Sigmoid colon (tissue), 7 donors: Measurements from ENCODE around the gene CORO2B. TPM values are rescaled to one million over a fixed set of nuclear protein-coding genes. Genes with fewer than 3 reads are reported as not detected.

Source experiments
- DNase-seq: peaks from one replicate; pipeline ENCODE4 v3.0.0-alpha.2; 2019
- H3K27ac ChIP-seq, 4 donors: fragments of 200-600 bp; sonication (generic); one replicate each; pipeline ENCODE4 v1.5.1; 2016 to 2019; ENCODE audit warnings: mild to moderate bottlenecking in 1 of 4
- H3K27me3 ChIP-seq, 3 donors: fragments of 200-600 bp; sonication (generic); one replicate each; pipeline ENCODE4 v1.5.1; 2019; ENCODE audit warnings: mild to moderate bottlenecking in 1 of 3
- H3K36me3 ChIP-seq, 4 donors: fragments of 200-600 bp; sonication (generic); one replicate each; pipeline ENCODE4 v1.5.1; 2016 to 2019
- H3K4me1 ChIP-seq, 4 donors: fragments of 200-600 bp; sonication (generic); one replicate each; pipeline ENCODE4 v1.5.1; 2017 to 2019
- H3K4me3 ChIP-seq, 4 donors: fragments of 200-600 bp; sonication (generic); one replicate each; pipeline ENCODE4 v1.5.1; 2017 to 2019; ENCODE audit warnings: mild to moderate bottlenecking in 2 of 4, moderate library complexity in 1 of 4
- H3K9me3 ChIP-seq, 4 donors: fragments of 200-600 bp in 3 of 4; sonication (generic) in 3 of 4; one replicate each; pipeline versions ENCODE4 v1.5.1 to v1.6.1; 2013 to 2019
- CTCF ChIP-seq, 4 experiments: fragments of 450-650 bp in 3 of 4; fragments of 200-600 bp in 1 of 4; IDR thresholded peaks; one replicate each; pipeline ENCODE4 v1.5.1; 2016 to 2019; ENCODE audit warnings: antibody characterized with exemption in 4 of 4, mild to moderate bottlenecking in 3 of 4, moderate library complexity in 2 of 4
- EP300 ChIP-seq, 4 donors: sonication (generic); formaldehyde crosslinking; IDR thresholded peaks; one replicate each; pipeline ENCODE4 v1.6.1; 2017; ENCODE audit warnings: antibody characterized with exemption in 4 of 4
- POLR2A ChIP-seq, 2 donors: fragments of 450-650 bp; IDR thresholded peaks; one replicate each; pipeline ENCODE4 v1.6.1; 2016; ENCODE audit warnings: antibody characterized with exemption in 2 of 2, mild to moderate bottlenecking in 2 of 2, moderate library complexity in 2 of 2
- POLR2AphosphoS5 ChIP-seq, 4 donors: sonication (generic); formaldehyde crosslinking; IDR thresholded peaks; one replicate each; pipeline ENCODE4 v1.6.1; 2017; ENCODE audit warnings: antibody characterized with exemption in 4 of 4
- WGBS, 2 donors: extraction: QIAGEN DNeasy Blood & Tissue Kit; methylation state at CpG; one replicate each; pipeline ENCODE4 v1.1.7; 2013; 5-methylcytosine and 5-hydroxymethylcytosine counted together
- intact Hi-C: fragments of 100-400 bp; cut with DNase I; formaldehyde crosslinking; loops from one replicate; pipeline ENCODE4 v1.15.1; 2023
- polyA plus RNA-seq, 3 donors: library from polyadenylated mRNA; stranded (reverse); fragments of 200-250 nt; gene quantifications; one replicate each; pipeline ENCODE4 v1.2.3, GENCODE V29; 2013
- total RNA-seq, 4 donors: library from RNA; depleted of rRNA; stranded (reverse); fragments of >200 nt; gene quantifications; one replicate each; pipeline ENCODE4 v1.1.0, GENCODE V29; 2016
- donor health status: healthy with polysubstance abuse.
- donor health status: Bipolar disorder and iron deficiency.
- donor health status: healthy.

The CORO2B gene
- total and polyA plus RNA-seq, 7 donors = 0.46 to 3.9 (median 3.1) TPM

- H3K27me3 ChIP-seq = no peaks in the 10 kb centered on the region
- no peak for DNase-seq
- no peaks in the 10 kb centered on the region for H3K4me1 ChIP-seq
- intact Hi-C loops = no loop called here
- no peak overlapping the region for H3K4me3 ChIP-seq
- no peaks in the 10 kb centered on the region for H3K36me3 ChIP-seq
- no peaks in the 10 kb centered on the region for H3K9me3 ChIP-seq
- TF ChIP-seq POLR2A (IDR thresholded peaks at IDR 0.05) (no peak), CTCF (IDR thresholded peaks at IDR 0.05) (no peak), POLR2AphosphoS5 (IDR thresholded peaks at IDR 0.05) (no peak), EP300 (IDR thresholded peaks at IDR 0.05) (no peak)
- WGBS, 2 donors = 67 to 69% methylated on average over 4 of the region's 4 CpGs
- H3K27ac ChIP-seq = no peak overlapping the region
Observed at GRCh38 chr15:68767833-68768232, 189.0 kb downstream of the CORO2B start.

GRCh38 chr15:68768321-68768720, 189.5 kb downstream of the CORO2B start:
- no peak overlapping the region for H3K4me3 ChIP-seq
- DNase-seq = no peak
- H3K27ac ChIP-seq = no peak overlapping the region
- H3K36me3 ChIP-seq = no peaks in the 10 kb centered on the region
- TF ChIP-seq EP300 (IDR thresholded peaks at IDR 0.05) (no peak), POLR2AphosphoS5 (IDR thresholded peaks at IDR 0.05) (no peak), POLR2A (IDR thresholded peaks at IDR 0.05) (no peak), CTCF (IDR thresholded peaks at IDR 0.05) (no peak)
- no peaks in the 10 kb centered on the region for H3K27me3 ChIP-seq
- H3K4me1 ChIP-seq = no peaks in the 10 kb centered on the region
- intact Hi-C loops = no loop called here
- 4 to 5% methylated on average over 2 of the region's 2 CpGs for WGBS, 2 donors
- no peaks in the 10 kb centered on the region for H3K9me3 ChIP-seq

GRCh38 chr15:68769702-68770101, 190.9 kb downstream of the CORO2B start:
- no peak for TF ChIP-seq EP300 (IDR thresholded peaks at IDR 0.05)
- TF ChIP-seq POLR2A (IDR thresholded peaks at IDR 0.05) = no peak
- TF ChIP-seq CTCF (IDR thresholded peaks at IDR 0.05) = no peak
- TF ChIP-seq POLR2AphosphoS5 (IDR thresholded peaks at IDR 0.05) = no peak
- WGBS, 2 donors = 98% methylated on average over 2 of the region's 2 CpGs
- H3K4me3 ChIP-seq = no peak overlapping the region
- no peaks in the 10 kb centered on the region for H3K9me3 ChIP-seq
- peaks cover 0 to 3% (median under 1%) of the 10 kb centered on the region in 4 donors for H3K4me1 ChIP-seq
- H3K36me3 ChIP-seq = no peaks in the 10 kb centered on the region
- DNase-seq = no peak
- H3K27me3 ChIP-seq = no peaks in the 10 kb centered on the region
- no peak overlapping the region for H3K27ac ChIP-seq
- intact Hi-C loops = no loop called here

DNA sequence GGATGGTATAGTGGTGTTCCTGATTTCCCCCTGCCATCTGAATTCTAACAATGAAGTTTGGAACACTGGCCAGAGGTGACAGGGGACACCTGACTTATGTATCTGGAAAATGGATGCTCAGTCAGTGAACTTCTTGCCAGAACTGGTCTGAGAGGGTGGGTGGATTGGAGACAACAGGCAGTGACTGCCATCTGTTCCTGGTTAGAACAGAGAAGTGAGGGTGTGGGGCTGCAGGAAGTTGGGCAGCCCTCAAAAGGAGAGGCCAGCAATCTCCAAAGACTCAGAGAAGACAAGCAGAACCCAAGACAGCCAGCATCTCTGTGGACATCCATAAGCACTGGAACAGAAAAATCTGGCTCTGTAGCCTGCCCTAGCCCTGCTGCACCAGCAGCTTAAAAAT, 191.4 kb downstream of the CORO2B start:
- intact Hi-C loops = no loop called here

More for the DNA sequence above, 191.4 kb downstream of the CORO2B start:
- H3K36me3 ChIP-seq = no peaks in the 10 kb centered on the region
- H3K4me1 ChIP-seq = peaks cover 0 to 8% (median 3%) of the 10 kb centered on the region in 4 donors
- no peaks in the 10 kb centered on the region for H3K9me3 ChIP-seq
- TF ChIP-seq POLR2AphosphoS5 (IDR thresholded peaks at IDR 0.05) (no peak), EP300 (IDR thresholded peaks at IDR 0.05) (no peak), POLR2A (IDR thresholded peaks at IDR 0.05) (no peak), CTCF (IDR thresholded peaks at IDR 0.05) (no peak)
- no peak overlapping the region for H3K4me3 ChIP-seq
- H3K27ac ChIP-seq = no peak overlapping the region
- no peak for DNase-seq
- no peaks in the 10 kb centered on the region for H3K27me3 ChIP-seq
